ENCODE data around the gene TLR8. TPM values are rescaled to one million over a fixed set of nuclear protein-coding genes. Genes with fewer than 3 reads are reported as not detected.

Gene TLR8
- total RNA-seq (2014; rRNA removed), result not detected in 2 replicates
- not detected for polyA plus RNA-seq (2012)

GRCh38 chrX:12906046-12906761 lies at the start of gene TLR8:
TSS of gene TLR8 (plus strand) at chrX:12906620. CDS start at chrX:12906707, 87 bp downstream.
- DNase-seq (ENCODE audit: low read depth), result no peak

GRCh38 chrX:12865359-12865758 lies 41.1 kb upstream of the TLR8 start:
- no peak for DNase-seq (ENCODE audit: low read depth)

- no peak for DNase-seq (ENCODE audit: low read depth)
Measured at GRCh38 chrX:12866451-12867377, 39.7 kb upstream of the TLR8 start, which contains the start of gene TLR7. TSS of gene TLR7 (plus strand) at chrX:12867072. CDS start at chrX:12867579, 507 bp downstream.

GRCh38 chrX:12867685-12868084 lies 38.7 kb upstream of the TLR8 start:
- DNase-seq (ENCODE audit: low read depth), result no peak

GRCh38 chrX:12868747-12869146 lies 37.7 kb upstream of the TLR8 start:
- no peak for DNase-seq (ENCODE audit: low read depth)

- no peak for DNase-seq (ENCODE audit: low read depth)
Measured at GRCh38 chrX:12871257-12871656, 35.2 kb upstream of the TLR8 start.

- DNase-seq (ENCODE audit: low read depth), result no peak
Measured at GRCh38 chrX:12872741-12873140, 33.7 kb upstream of the TLR8 start.

- no peak for DNase-seq (ENCODE audit: low read depth)
Measured at GRCh38 chrX:12874581-12874980, 31.8 kb upstream of the TLR8 start.

GRCh38 chrX:12877386-12877785 lies 29.0 kb upstream of the TLR8 start:
- no peak for DNase-seq (ENCODE audit: low read depth)

GRCh38 chrX:12878536-12878935 lies 27.9 kb upstream of the TLR8 start:
- no peak for DNase-seq (ENCODE audit: low read depth)

GRCh38 chrX:12881914-12882313 lies 24.5 kb upstream of the TLR8 start:
- DNase-seq (ENCODE audit: low read depth), result no peak

GRCh38 chrX:12885508-12885907 lies 20.9 kb upstream of the TLR8 start:
- DNase-seq (ENCODE audit: low read depth), result no peak

GRCh38 chrX:12886545-12886944 lies 19.9 kb upstream of the TLR8 start:
- DNase-seq (ENCODE audit: low read depth), result no peak

- DNase-seq (ENCODE audit: low read depth), result no peak
Measured at GRCh38 chrX:12887141-12887540, 19.3 kb upstream of the TLR8 start.

GRCh38 chrX:12887767-12888166 lies 18.7 kb upstream of the TLR8 start:
- no peak for DNase-seq (ENCODE audit: low read depth)

GRCh38 chrX:12890467-12890866 lies 16.0 kb upstream of the TLR8 start:
- no peak for DNase-seq (ENCODE audit: low read depth)

GRCh38 chrX:12891171-12891570 lies 15.2 kb upstream of the TLR8 start:
- no peak for DNase-seq (ENCODE audit: low read depth)

GRCh38 chrX:12891915-12892506 lies 14.4 kb upstream of the TLR8 start:
- no peak for DNase-seq (ENCODE audit: low read depth)

GRCh38 chrX:12892716-12893115 lies 13.7 kb upstream of the TLR8 start:
- DNase-seq (ENCODE audit: low read depth), result no peak

GRCh38 chrX:12894074-12895030 lies 12.1 kb upstream of the TLR8 start:
- DNase-seq (ENCODE audit: low read depth), result no peak

- no peak for DNase-seq (ENCODE audit: low read depth)
Measured at GRCh38 chrX:12895866-12896265, 10.6 kb upstream of the TLR8 start.

Data from LHCN-M2 (cell line).